Stimulated activated CD8-positive, alpha-beta memory T cell treated with anti-CD3 and anti-CD28 coated beads, Interleukin-12 subunit alpha, Interleukin-12 subunit beta, amount 100 ng/mL, for 4 hours (primary cell): ENCODE data around the gene CPD.

Experiments
- DNase-seq: peaks from one replicate; pipeline ENCODE4 v3.0.0-alpha.2; 2020; ENCODE audit warnings: low read depth

CPD gene

DNA sequence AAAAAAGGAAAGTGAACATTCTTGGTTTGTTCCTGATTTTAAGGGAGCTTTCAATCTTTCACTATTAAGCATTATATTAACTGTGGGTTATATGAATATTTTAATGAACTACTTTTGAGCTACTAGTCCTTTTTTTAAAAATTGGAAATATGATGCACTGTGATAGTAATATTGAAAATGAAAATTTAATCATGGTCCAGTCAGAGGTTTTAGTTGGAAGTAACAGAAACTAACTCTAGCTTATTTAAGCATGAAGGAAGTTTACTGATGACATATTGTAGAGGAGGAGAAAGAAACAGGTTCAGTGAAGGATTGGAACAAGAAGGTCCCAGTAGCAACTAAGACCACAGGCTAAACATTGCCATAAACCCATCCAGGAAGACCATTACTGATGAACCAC is 24.0 kb upstream of the CPD start:
- no peak for DNase-seq

GRCh38 chr17:30357476-30357875 is 21.3 kb upstream of the CPD start:
- DNase-seq, result no peak

- no peak for DNase-seq
Observed at GRCh38 chr17:30358055-30358760, 20.5 kb upstream of the CPD start.

DNA sequence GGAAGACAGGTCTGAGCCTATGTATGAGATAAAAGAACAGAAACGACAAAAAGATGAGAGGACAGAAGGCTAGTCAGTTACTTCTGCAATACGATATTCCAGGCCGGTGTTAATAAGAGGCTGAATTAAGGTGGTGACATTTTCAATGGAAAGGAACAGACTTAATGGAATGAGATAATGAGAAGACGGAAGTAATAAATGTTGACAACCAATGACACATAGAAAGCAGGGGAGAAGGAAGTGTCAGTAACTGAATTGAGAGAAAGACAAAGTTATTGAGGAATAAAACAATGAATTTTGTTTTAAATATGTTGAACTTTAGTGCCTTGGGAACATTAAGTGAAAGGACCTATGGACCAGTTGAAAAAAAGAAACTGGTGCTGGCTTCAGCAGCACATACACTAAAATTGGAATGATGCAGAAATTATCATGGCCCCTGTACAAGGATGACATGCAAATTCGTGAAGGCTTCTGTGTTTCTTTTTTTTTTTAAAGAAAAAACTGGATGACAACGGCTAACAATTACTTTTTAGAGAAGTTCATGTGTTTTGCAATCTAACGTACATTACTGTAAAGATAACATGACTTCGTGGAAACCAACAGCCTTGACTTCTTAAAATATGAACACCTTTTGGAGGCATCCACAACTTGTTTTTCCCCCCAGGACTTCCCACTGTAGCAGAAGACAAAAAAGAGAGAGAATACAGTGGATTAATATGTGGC is 18.5 kb upstream of the CPD start:
- DNase-seq, result no peak

- DNase-seq, result no peak
Observed at GRCh38 chr17:30361766-30362279, 16.9 kb upstream of the CPD start.

GRCh38 chr17:30363715-30364202 is 15.0 kb upstream of the CPD start:
- peak; percentile 65 for DNase-seq

DNA sequence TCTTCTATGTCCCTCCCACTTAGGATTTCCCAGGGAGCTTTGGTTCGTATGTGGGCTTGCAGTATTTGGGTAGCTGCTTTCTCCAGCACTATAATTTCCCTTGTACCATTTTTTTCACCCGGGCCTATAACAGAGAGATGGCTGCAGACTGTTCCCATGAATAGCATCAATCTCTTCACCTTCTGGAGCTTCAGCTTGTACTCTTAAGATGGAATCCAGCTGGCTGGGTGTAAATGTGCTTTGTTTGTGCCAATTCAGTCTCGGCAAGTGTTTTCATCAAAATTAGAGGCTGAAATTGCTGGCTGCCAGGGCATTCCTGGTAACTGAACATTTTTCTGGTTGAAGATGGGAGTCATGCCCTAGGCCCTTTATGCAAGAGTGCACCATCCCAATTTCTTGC is 12.2 kb upstream of the CPD start:
- DNase-seq, result no peak

GRCh38 chr17:30368912-30369720 is 9.6 kb upstream of the CPD start:
- DNase-seq, result no peak

DNA sequence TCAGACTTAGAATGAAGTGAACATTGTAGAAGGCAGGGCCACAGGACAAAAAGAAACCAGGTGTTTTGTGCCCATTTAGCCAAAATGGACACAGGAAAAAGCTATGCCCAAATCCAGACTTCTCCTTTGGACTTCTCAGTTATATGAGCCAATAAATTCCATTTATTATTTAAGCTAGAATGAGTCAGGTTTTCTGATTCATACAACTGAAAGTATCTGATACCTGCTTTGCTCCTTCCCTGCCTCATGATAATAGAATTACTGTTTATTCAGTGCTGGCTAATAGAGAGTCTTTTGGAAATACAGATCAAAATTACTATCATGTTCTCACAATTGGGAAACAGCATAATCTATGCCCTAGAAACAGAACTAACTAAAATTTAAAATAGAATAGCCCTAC is 8.7 kb upstream of the CPD start:
- DNase-seq, result no peak

GRCh38 chr17:30372755-30373154 is 6.0 kb upstream of the CPD start:
- no peak for DNase-seq

- no peak for DNase-seq
Observed at GRCh38 chr17:30375661-30376060, 3.1 kb upstream of the CPD start.

GRCh38 chr17:30376621-30377452 is 1.9 kb upstream of the CPD start:
- peak; percentile 31 for DNase-seq

DNA sequence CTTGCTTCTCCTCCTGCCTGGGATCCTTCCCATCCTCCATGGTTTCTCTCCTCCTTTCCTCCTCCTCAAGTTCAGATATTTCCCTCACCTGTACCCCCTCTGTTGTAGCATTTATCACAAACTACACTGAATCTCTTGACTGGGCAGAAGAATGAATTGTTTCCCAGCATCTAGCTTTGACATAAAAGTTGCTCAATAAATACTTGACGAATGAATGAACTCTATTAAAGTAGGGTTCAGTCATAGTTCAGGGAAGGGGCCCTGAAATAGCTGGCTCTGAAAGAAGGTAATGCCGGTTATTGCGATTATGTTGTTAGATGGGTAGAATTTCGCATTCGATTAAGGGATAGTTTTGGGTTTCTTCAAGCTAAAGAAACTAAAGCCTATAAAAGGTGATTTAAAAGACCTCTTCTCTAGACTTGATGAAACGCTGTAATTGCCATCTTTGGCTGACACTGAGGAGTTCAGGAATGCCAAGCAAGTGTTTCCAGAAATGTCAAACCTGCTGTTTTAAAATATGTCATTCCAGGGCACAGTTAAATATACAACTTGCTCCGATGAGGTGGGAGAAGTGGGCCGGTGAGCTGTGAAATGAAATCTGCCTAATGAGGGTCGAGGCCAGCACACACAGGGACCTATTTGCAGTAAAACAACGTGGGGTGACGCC is 1.0 kb upstream of the CPD start:
- no peak for DNase-seq

DNA sequence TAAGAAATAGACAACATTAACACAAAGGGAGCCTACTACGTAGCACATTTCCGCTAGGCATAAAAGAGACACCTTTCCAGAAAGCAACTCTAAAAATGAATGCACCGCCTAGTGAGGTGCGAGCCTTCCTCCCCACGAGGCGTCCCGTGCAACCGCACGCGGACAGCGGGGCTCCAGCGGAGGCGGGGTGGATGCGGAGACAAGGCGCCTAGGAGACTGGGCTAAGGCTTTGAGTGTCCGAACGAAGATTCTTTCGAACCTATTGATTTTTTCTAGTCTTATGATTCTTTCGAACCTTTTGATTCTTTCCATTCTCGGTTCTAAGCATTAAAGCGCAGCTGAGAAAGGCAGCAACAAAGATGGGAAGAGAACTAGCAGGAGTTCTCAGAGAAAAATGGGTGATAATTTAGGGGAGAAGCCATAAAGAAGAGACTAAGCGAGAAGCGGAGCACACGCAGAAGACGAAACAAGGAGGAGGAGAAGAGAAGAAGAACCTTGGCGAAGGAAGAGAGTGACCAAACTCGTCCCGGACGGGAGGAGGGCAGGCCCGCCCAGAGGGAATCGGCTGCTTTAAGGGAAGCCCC is 394 bp upstream of the CPD start:
- DNase-seq, result peak; percentile 50

DNA sequence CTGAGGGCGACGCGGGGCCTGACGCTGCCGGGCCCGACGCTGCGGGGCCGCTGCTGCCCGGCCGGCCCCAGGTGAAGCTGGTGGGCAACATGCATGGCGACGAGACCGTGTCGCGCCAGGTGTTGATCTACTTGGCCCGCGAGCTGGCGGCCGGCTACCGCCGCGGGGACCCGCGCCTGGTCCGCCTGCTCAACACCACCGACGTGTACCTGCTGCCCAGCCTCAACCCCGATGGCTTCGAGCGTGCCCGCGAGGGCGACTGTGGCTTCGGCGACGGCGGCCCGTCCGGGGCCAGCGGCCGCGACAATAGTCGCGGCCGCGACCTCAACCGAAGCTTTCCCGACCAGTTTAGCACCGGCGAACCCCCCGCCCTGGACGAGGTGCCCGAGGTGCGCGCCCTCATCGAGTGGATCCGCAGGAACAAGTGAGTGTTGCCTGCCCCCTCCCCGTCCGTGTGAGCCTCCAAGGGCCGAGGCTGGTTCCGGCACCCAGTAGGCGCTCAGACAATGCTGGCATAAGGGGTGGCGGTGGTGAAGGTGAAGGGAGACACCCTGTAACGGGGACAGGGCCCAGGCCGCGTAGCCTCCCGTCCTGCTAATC is 676 bp downstream of the CPD start:
- DNase-seq, result no peak

GRCh38 chr17:30379903-30380381 is 1.2 kb downstream of the CPD start:
- no peak for DNase-seq

DNA sequence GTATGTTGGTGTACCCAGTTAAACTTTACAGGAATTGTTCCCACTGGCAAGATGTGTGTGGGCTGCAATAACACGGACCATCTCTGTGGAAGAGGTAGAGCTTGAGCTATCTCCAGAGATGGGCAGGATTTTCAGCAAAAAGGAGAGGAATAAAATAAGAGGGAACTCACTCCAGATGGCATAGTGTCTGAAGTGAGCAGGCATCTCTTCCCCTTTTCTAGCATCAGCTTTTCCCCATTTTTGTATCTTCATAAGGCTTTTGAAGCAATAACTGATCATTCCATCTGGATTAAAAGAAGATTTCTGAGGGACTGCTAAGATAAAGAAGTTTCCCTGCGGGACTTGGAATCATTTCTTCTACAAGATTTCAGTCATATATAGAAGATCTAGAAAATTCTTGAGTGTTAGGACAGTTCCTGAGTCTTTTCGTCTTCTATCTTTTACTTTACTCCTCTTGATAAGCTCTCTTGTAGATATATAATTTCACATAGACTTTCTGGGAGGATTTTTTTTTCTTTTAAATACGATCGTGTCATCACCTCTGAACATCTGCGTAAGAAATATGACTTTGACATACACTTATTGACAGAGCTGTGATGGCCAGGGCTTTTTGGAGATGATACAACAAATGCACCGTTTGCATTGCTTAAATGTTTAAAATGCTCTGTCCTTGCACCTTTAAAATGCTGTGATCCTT is 2.1 kb downstream of the CPD start:
- no peak for DNase-seq

DNA sequence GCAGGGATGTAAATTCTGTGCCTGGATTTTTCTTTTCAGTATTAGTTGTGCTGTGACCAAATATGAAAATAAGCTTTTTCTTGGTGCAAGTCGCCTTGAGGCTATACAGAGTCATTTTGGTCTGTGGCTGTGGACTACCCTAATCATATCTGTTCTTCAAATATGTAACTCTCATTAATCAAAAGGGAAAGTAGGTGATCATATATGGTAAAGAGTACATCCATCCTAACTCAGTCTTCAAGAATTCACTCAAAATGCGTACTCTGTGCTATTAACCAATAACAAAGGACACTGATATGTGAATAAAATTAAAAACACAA is 2.6 kb downstream of the CPD start:
- no peak for DNase-seq

- DNase-seq, result no peak
Observed at GRCh38 chr17:30382345-30382744, 3.6 kb downstream of the CPD start.
